Spleen (tissue), 11 donors: ENCODE results near the gene TBXA2R. TPM values are rescaled to one million over a fixed set of nuclear protein-coding genes. Genes with fewer than 3 reads are reported as not detected.
"Not testable (repeated sequence)": the region's sequence is repeated elsewhere in the genome, so short reads cannot be mapped to it uniquely, and the experiment has no call there.

Experiments
- DNase-seq: peaks from one replicate; pipeline ENCODE4 v3.0.0-alpha.2; 2020
- H3K27ac ChIP-seq, 8 donors: fragments of 200-600 bp; sonication (generic) in 7 of 8; 1 replicate in 4 of 8; 2 replicates in 4 of 8; pipeline versions ENCODE4 v1.5.0 to v1.8.0; 2016 to 2021; ENCODE audit warnings: inconsistent platforms in 4 of 8, mild to moderate bottlenecking in 4 of 8, moderate library complexity in 1 of 8
- H3K27me3 ChIP-seq, 7 donors: fragments of 200-600 bp; sonication (generic) in 6 of 7; replicated peaks in 1 of 7; 1 replicate in 4 of 7; 2 replicates in 3 of 7; pipeline versions ENCODE4 v1.5.0 to v1.8.0; 2016 to 2021; ENCODE audit warnings: inconsistent platforms in 3 of 7, mild to moderate bottlenecking in 1 of 7
- H3K36me3 ChIP-seq, 6 donors: fragments of 200-600 bp; sonication (generic) in 5 of 6; 1 replicate in 4 of 6; 2 replicates in 2 of 6; pipeline versions ENCODE4 v1.5.0 to v1.8.0; 2016 to 2021; ENCODE audit warnings: inconsistent platforms in 2 of 6
- H3K4me1 ChIP-seq, 6 donors: fragments of 200-600 bp; sonication (generic) in 5 of 6; 1 replicate in 3 of 6; 2 replicates in 3 of 6; pipeline versions ENCODE4 v1.5.0 to v1.8.0; 2016 to 2021; ENCODE audit warnings: inconsistent platforms in 3 of 6
- H3K4me3 ChIP-seq, 8 donors: fragments of 200-600 bp; sonication (generic) in 7 of 8; 1 replicate in 4 of 8; 2 replicates in 4 of 8; pipeline versions ENCODE4 v1.5.0 to v1.8.0; 2016 to 2021; ENCODE audit warnings: inconsistent platforms in 4 of 8, mild to moderate bottlenecking in 4 of 8, moderate library complexity in 2 of 8
- H3K9me3 ChIP-seq, 8 donors: fragments of 200-600 bp; sonication (generic) in 7 of 8; 1 replicate in 4 of 8; 2 replicates in 4 of 8; pipeline versions ENCODE4 v1.5.0 to v1.8.0; 2016 to 2021; ENCODE audit warnings: inconsistent platforms in 4 of 8
- CTCF ChIP-seq, 11 experiments: fragments of 200-600 bp in 7 of 11; fragments of 450-650 bp in 4 of 11; sonication (generic) in 4 of 11; IDR thresholded peaks in 8 of 11; conservative IDR thresholded peaks in 3 of 11; 1 replicate in 7 of 11; 2 replicates in 4 of 11; pipeline versions ENCODE4 v1.4.0 to v1.8.0; 2016 to 2021; ENCODE audit warnings: antibody characterized with exemption in 11 of 11, inconsistent platforms in 4 of 11, mild to moderate bottlenecking in 1 of 11
- POLR2A ChIP-seq, 3 donors: fragments of 450-650 bp; IDR thresholded peaks; one replicate each; pipeline ENCODE4 v1.5.1; 2017; ENCODE audit warnings: antibody characterized with exemption in 3 of 3, mild to moderate bottlenecking in 1 of 3
- POLR2AphosphoS5 ChIP-seq, 3 donors: sonication (generic); formaldehyde crosslinking; IDR thresholded peaks; one replicate each; pipeline ENCODE4 v1.5.1; 2017; ENCODE audit warnings: antibody characterized with exemption in 3 of 3
- WGBS, 5 donors: extraction: QIAGEN DNeasy Blood & Tissue Kit in 3 of 5; methylation state at CpG; one replicate each; pipeline versions ENCODE4 v1.1.5 to v1.1.7; 2013 to 2018; 5-methylcytosine and 5-hydroxymethylcytosine counted together
- intact Hi-C: fragments of 100-400 bp; cut with DNase I; formaldehyde crosslinking; loops from one replicate; pipeline ENCODE4 v1.15.0; 2023; ENCODE audit warnings: low total_unique reads
- polyA plus RNA-seq, 3 donors: library from polyadenylated mRNA; stranded (reverse); fragments of 200-250 nt; gene quantifications; one replicate each; pipeline ENCODE4 v1.2.1, GENCODE V29; 2013
- total RNA-seq, 7 donors: library from RNA; depleted of rRNA in 3 of 7; stranded (reverse); fragments of >200 nt in 3 of 7; fragmentation: NEBNext Ultra II Directional in 4 of 7; extraction: Animal tissue kit (Norgen Biotek cat#: 25700) in 4 of 7; gene quantifications; one replicate each; pipeline versions ENCODE4 v1.1.0 to v1.2.1, GENCODE V29; 2016 to 2021
- donor health status: healthy with polysubstance abuse.
- donor health status: DM: no; HTN: no; CAD: no; lungs with moderate emphysema.
- donor health status: DM: no; HTN: no; CAD: no.
- donor health status: Bipolar disorder and iron deficiency.
- donor health status: healthy.
- donor health status: DM: no; HTN: no; CAD: no.
- donor health status: DM: yes; HTN: yes; CAD: no.

The TBXA2R gene
- total and polyA plus RNA-seq, 10 donors, result 2.1 to 16.1 (median 10.5) TPM

DNA sequence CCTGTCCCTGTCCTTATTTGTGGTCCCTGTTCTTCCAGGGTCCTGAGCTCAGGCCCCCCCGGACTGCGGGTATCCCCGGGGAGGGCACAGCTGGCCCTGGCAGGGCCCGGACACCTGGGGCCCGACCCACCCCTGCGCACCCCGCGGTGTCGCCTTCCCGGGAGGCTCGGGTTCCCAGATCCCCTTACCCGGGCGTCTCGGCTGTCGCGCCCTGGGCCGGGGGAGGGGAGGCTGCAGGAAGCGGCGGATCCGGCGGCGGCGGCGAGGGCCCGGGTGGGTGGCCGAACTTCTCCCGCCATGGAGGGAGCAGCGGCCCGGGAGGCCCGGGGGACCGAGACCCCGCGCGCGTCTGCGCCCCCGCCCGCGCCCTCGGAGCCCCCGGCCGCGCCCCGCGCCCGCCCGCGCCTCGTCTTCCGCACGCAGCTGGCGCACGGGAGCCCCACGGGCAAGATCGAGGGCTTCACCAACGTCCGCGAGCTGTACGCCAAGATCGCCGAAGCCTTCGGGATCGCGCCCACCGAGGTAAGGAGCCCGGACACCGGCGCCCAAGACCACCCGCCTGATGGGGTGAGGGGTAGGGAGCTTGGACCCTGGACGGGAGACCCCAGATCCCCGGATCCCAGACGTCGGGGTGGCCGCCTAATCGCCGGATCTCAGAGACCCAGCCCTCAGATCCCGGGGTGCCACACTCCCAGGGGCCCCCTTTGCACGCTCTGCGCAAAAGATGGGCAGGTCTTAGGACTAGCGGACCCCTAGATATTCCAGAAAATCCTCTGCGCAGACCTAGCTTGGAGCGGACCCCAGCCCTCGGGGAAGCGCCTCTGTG is 21.2 kb downstream of the TBXA2R start, which contains the start of gene GIPC3:
Gene GIPC3 (plus strand): TSS at position 178 of the 826 bp plus-strand sequence. CDS start 120 bp downstream, at position 298.
- Histone ChIP-seq H3K4me1 (peaks cover 0 to 22% (median 13%) of the 10 kb centered on the region in 6 donors), H3K9me3 (no peaks in the 10 kb centered on the region), H3K4me3 (peak within 1 kb of the TSS; percentile 22 to 71 (median 38)), H3K27me3 (peaks cover 0 to 26% (median 8%) of the 10 kb centered on the region in 7 donors), H3K27ac (peak within 1 kb of the TSS in 3 of 8 donors; percentile 8 to 37 (median 15)), H3K36me3 (peaks cover 0 to 6% (median 0%) of the 10 kb centered on the region in 6 donors)
- TF ChIP-seq POLR2AphosphoS5 (IDR thresholded peaks at IDR 0.05) (no peak), CTCF (IDR thresholded peaks at IDR 0.05 in 8 of 11, conservative IDR thresholded peaks at IDR 0.05 in 3 of 11) (no peak), POLR2A (IDR thresholded peaks at IDR 0.05) (no peak)
- 0 to 3% (median 2%) methylated on average over 22 to 84 of the region's 84 CpGs for WGBS, 5 donors
- DNase-seq, result no peak
- intact Hi-C loops, result no loop called here

DNA sequence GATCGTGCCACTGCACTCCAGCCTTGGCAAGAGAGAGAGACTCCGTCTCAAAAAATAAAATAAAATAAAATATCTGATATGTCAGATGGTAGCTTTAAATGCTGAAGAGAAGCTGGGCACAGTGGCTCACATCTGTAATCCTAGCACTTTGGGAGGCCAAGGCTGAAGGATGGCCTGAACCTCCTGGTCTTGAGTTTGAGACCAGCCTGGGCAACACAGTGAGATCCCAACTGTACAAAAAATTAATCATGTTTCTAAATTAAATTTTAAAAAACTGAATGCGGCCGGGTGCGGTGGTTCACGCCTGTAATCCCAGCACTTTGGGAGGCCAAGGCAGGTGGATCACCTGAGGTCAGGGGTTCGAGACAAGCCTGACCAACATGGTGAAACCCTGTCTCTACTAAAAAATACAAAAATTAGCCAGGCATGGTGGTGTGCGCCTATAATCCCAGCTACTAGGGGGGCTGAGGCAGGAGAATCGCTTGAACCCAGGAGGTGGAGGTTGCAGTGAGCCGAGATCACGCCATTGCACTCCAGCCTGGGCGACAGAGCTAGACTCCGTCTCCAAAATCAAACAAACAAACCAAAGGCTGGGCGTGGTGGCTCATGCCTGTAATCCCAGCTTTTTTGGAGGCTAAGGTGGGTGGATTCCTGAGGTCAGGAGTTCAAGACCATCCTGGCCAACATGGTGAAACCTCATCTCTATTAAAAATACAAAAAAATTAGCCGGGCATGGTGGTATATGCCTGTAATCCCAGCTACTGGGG is 22.5 kb downstream of the TBXA2R start:
- H3K27ac ChIP-seq, H3K36me3 ChIP-seq, H3K9me3 ChIP-seq, DNase-seq, H3K4me3 ChIP-seq: not testable (repeated sequence)
- Histone ChIP-seq H3K4me1 (peaks cover 0 to 22% (median 13%) of the 10 kb centered on the region in 6 donors), H3K27me3 (peaks cover 0 to 26% (median 8%) of the 10 kb centered on the region in 7 donors)
- intact Hi-C loops, result loop anchor here (5.0 kb wide), 1 partner anchor 33 kb away; no protein-coding TSS in a partner anchor
- 87 to 95% (median 91%) methylated on average over 15 of the region's 15 CpGs for WGBS, 5 donors

GRCh38 chr19:3581792-3582191 is 24.9 kb downstream of the TBXA2R start:
- intact Hi-C loops, result loop anchor here (5.0 kb wide), 1 partner anchor 36 kb away; no protein-coding TSS in a partner anchor
- H3K4me3 ChIP-seq, DNase-seq, H3K27ac ChIP-seq, H3K9me3 ChIP-seq: not testable (repeated sequence)
- peaks cover 0 to 20% (median 14%) of the 10 kb centered on the region in 6 donors for H3K4me1 ChIP-seq
- peaks cover 0 to 26% (median 8%) of the 10 kb centered on the region in 7 donors for H3K27me3 ChIP-seq
- peaks cover 0 to 18% (median under 1%) of the 10 kb centered on the region in 6 donors for H3K36me3 ChIP-seq
- WGBS, 5 donors, result 75 to 88% (median 80%) methylated on average over 4 of the region's 4 CpGs

DNA sequence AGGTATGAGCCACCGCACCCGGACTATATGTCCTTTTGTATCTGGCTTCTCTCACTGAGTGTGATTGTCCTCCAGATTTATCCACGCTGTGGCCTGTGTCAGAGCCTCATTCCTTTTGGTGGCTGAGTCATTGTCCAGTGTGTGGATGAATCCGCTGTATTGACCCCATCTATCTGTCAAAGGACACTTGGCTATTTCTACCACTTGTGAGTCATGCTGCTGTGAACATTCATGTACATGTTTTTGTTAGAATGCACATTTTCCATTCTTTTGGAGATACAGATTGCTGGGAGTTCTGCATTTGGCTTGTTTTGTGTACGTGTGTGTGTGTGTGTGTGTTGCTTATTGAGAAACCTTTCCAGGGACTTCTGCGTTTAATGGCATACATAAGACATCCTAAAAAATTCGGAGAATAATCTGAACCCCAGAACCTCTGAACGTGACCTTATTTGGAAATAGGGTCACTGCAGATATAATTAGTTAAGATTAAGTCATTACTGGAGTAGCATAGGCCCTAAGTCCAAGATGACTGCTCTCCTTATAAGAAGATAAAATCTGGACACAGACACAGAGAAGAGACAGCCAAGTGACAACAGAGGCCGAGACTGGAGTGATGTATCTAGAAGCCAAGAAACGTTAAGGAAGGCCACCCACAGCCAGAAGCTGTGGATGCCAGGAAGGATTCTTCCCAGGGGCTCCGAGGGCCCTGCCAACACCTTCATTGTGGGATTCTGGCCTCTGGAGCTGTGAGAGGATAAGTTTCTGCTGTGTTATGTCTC is 26.3 kb downstream of the TBXA2R start:
- TF ChIP-seq POLR2A (IDR thresholded peaks at IDR 0.05) (no peak), POLR2AphosphoS5 (IDR thresholded peaks at IDR 0.05) (peak in 1 of 3 donors; percentile 20)
- Histone ChIP-seq H3K36me3 (peaks cover 0 to 32% (median 2%) of the 10 kb centered on the region in 6 donors), H3K4me1 (peaks cover 0 to 20% (median 14%) of the 10 kb centered on the region in 6 donors), H3K4me3 (no peak overlapping the region), H3K27ac (peak overlapping the region in 2 of 8 donors; percentile 26 to 38), H3K9me3 (no peaks in the 10 kb centered on the region), H3K27me3 (peaks cover 0 to 12% (median 4%) of the 10 kb centered on the region in 7 donors)
- 68 to 81% (median 73%) methylated on average over 11 of the region's 11 CpGs for WGBS, 5 donors
- intact Hi-C loops, result loop anchor here (5.0 kb wide), 1 partner anchor 37 kb away; no protein-coding TSS in a partner anchor
- DNase-seq, result no peak

DNA sequence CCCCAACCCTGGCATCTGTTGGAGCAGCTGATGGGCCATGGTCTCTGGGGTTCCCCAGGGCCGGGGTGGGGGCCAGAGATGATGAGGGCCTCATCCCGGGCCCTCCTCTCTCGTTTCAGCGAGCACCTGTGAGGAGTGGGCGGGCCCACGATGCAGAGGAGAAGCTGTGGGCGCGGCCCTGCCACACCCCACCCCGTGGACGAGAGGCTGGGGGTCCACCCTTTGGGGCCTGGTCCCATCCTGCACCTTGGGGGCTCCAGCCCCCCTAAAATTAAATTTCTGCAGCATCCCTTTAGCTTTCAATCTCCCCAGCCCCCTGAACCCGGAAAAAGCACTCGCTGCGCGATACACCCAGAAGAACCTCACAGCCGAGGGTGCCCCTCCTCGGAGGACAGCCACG is 28.3 kb downstream of the TBXA2R start:
- H3K36me3 ChIP-seq, result peaks cover 0 to 45% (median 4%) of the 10 kb centered on the region in 6 donors
- intact Hi-C loops, result no loop called here
- H3K9me3 ChIP-seq, result no peaks in the 10 kb centered on the region
- no peak overlapping the region for H3K27ac ChIP-seq
- H3K27me3 ChIP-seq, result no peaks in the 10 kb centered on the region
- DNase-seq, result no peak
- 80 to 92% (median 86%) methylated on average over 11 to 17 of the region's 17 CpGs for WGBS, 5 donors
- no peak overlapping the region for H3K4me3 ChIP-seq
- TF ChIP-seq POLR2AphosphoS5 (IDR thresholded peaks at IDR 0.05) (no peak), POLR2A (IDR thresholded peaks at IDR 0.05) (no peak), CTCF (IDR thresholded peaks at IDR 0.05 in 8 of 11, conservative IDR thresholded peaks at IDR 0.05 in 3 of 11) (no peak)
- peaks cover 0 to 30% (median 19%) of the 10 kb centered on the region in 6 donors for H3K4me1 ChIP-seq
